Erythroblast (primary cell): Measurements from ENCODE around the gene FHIP1B.

Experiments
- GATA1 ChIP-seq: IDR thresholded peaks from 2 replicates; pipeline ENCODE4 v1.6.1; 2011; ENCODE audit warnings: low read depth, mild to moderate bottlenecking, control low read depth, low read length, moderate library complexity
- POLR2A ChIP-seq: IDR thresholded peaks from 2 replicates; pipeline ENCODE4 v1.6.1; 2011; ENCODE audit warnings: mild to moderate bottlenecking, low read length

DNA sequence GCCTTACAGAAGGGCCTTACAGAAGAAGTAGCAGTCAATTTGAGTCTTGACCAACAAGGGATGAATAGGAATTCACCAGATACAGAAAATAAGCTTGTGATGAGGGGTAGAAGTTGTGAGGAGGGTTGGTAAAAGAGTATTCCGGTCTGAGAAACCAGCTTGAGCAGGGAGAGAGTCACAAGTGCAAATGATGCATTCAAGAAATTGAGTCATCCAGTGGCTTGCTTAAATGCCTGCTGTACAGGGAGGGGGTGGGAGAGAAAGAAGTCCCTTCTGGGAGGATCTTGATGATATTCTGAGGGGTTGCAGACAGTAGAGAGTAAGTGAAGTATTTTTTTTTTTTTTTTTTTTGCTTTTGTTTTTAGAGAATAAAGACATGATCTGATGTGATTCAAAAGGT is 34.4 kb upstream of the FHIP1B start:
- TF ChIP-seq POLR2A (no peak), GATA1 (no peak)
